IPS DF 4.7 (cell line): ENCODE data around the gene STXBP6.

ENCODE experiments used
- DNase-seq: peaks from one replicate; pipeline ENCODE4 v3.0.0-alpha.2; 2013; ENCODE audit warnings: low spot score; ENCODE audit errors: extremely low read depth

STXBP6 gene

GRCh38 chr14:24859559-24859958, 190.4 kb downstream of the STXBP6 start:
- DNase-seq: no peak

GRCh38 chr14:24858684-24859083, 191.3 kb downstream of the STXBP6 start:
- DNase-seq: no peak

- no peak for DNase-seq
Measured at GRCh38 chr14:24858052-24858451, 191.9 kb downstream of the STXBP6 start.

GRCh38 chr14:24857277-24857676, 192.7 kb downstream of the STXBP6 start:
- DNase-seq: no peak

- no peak for DNase-seq
Measured at GRCh38 chr14:24853446-24853845, 196.5 kb downstream of the STXBP6 start.

- DNase-seq: no peak
Measured at GRCh38 chr14:24852312-24853060, 197.5 kb downstream of the STXBP6 start.

- no peak for DNase-seq
Measured at GRCh38 chr14:24851837-24852236, 198.1 kb downstream of the STXBP6 start.

- DNase-seq: no peak
Measured at GRCh38 chr14:24851406-24851805, 198.5 kb downstream of the STXBP6 start.

GRCh38 chr14:24850072-24850471, 199.9 kb downstream of the STXBP6 start:
- DNase-seq: no peak

GRCh38 chr14:24849471-24849870, 200.5 kb downstream of the STXBP6 start:
- no peak for DNase-seq

- DNase-seq: no peak
Measured at GRCh38 chr14:24848102-24848790, 201.7 kb downstream of the STXBP6 start.

GRCh38 chr14:24847568-24848095, 202.3 kb downstream of the STXBP6 start:
- no peak for DNase-seq

GRCh38 chr14:24846261-24846660, 203.7 kb downstream of the STXBP6 start:
- no peak for DNase-seq

- no peak for DNase-seq
Measured at GRCh38 chr14:24845851-24846250, 204.1 kb downstream of the STXBP6 start.

GRCh38 chr14:24844011-24844410, 205.9 kb downstream of the STXBP6 start:
- DNase-seq: no peak

GRCh38 chr14:24843494-24843893, 206.5 kb downstream of the STXBP6 start:
- no peak for DNase-seq

GRCh38 chr14:24840204-24840893, 209.6 kb downstream of the STXBP6 start:
- no peak for DNase-seq

- no peak for DNase-seq
Measured at GRCh38 chr14:24839617-24840203, 210.2 kb downstream of the STXBP6 start.

GRCh38 chr14:24838945-24839616, 210.9 kb downstream of the STXBP6 start:
- no peak for DNase-seq

GRCh38 chr14:24837280-24838046, 212.5 kb downstream of the STXBP6 start:
- DNase-seq: no peak
